ENCODE results near the gene WDR20. TPM values are rescaled to one million over a fixed set of nuclear protein-coding genes. Genes with fewer than 3 reads are reported as not detected.
A peak's percentile ranks its signal among the peaks of the same experiment; 100 is the strongest.

Gene WDR20
- total RNA-seq, 1 donor from 2014 or later = 26.2 TPM

GRCh38 chr14:102201353-102201738 is 61.6 kb downstream of the WDR20 start:
- no peak for TF ChIP-seq CTCF (IDR thresholded peaks at IDR 0.05)
- Histone ChIP-seq H3K27ac (no peak overlapping the region), H3K4me3 (no peak overlapping the region), H3K4me1 (peaks cover 6% of the 10 kb centered on the region), H3K27me3 (ENCODE audit: low read depth) (no peaks in the 10 kb centered on the region), H3K36me3 (peaks cover 79% of the 10 kb centered on the region), H3K9me3 (no peaks in the 10 kb centered on the region)
- intact Hi-C loops (cut with DNase I) = no loop called here
- DNase-seq (no peak), ATAC-seq (no peak)

GRCh38 chr14:102201776-102202175 is 62.1 kb downstream of the WDR20 start:
- Histone ChIP-seq H3K4me1 (peaks cover 6% of the 10 kb centered on the region), H3K36me3 (peaks cover 79% of the 10 kb centered on the region), H3K4me3 (no peak overlapping the region), H3K27ac (no peak overlapping the region), H3K9me3 (no peaks in the 10 kb centered on the region), H3K27me3 (ENCODE audit: low read depth) (no peaks in the 10 kb centered on the region)
- TF ChIP-seq CTCF (IDR thresholded peaks at IDR 0.05) = no peak
- intact Hi-C loops (cut with DNase I) = no loop called here
- ATAC-seq (peak in 1 of 2 donors; percentile 19), DNase-seq (no peak)

GRCh38 chr14:102202944-102203343 is 63.2 kb downstream of the WDR20 start:
- Histone ChIP-seq H3K9me3 (no peaks in the 10 kb centered on the region), H3K4me3 (no peak overlapping the region), H3K27me3 (ENCODE audit: low read depth) (no peaks in the 10 kb centered on the region), H3K36me3 (peaks cover 72% of the 10 kb centered on the region), H3K4me1 (peaks cover 6% of the 10 kb centered on the region), H3K27ac (no peak overlapping the region)
- DNase-seq (no peak), ATAC-seq (no peak)
- TF ChIP-seq CTCF (IDR thresholded peaks at IDR 0.05) = no peak
- intact Hi-C loops (cut with DNase I) = no loop called here

- ATAC-seq (no peak), DNase-seq (no peak)
- Histone ChIP-seq H3K4me1 (peaks cover 6% of the 10 kb centered on the region), H3K27me3 (ENCODE audit: low read depth) (no peaks in the 10 kb centered on the region), H3K9me3 (no peaks in the 10 kb centered on the region), H3K4me3 (no peak overlapping the region), H3K27ac (no peak overlapping the region), H3K36me3 (peaks cover 68% of the 10 kb centered on the region)
- TF ChIP-seq CTCF (IDR thresholded peaks at IDR 0.05) = no peak
- intact Hi-C loops (cut with DNase I) = no loop called here
Measured at GRCh38 chr14:102203382-102203781, 63.7 kb downstream of the WDR20 start.

- H3K36me3 ChIP-seq = peaks cover 65% of the 10 kb centered on the region
- H3K27me3 ChIP-seq (ENCODE audit: low read depth) = no peaks in the 10 kb centered on the region
- H3K9me3 ChIP-seq = no peaks in the 10 kb centered on the region
- no peak for DNase-seq
- H3K27ac ChIP-seq = no peak overlapping the region
- no peak for TF ChIP-seq CTCF (IDR thresholded peaks at IDR 0.05)
- ATAC-seq = no peak
- no peak overlapping the region for H3K4me3 ChIP-seq
- H3K4me1 ChIP-seq = peaks cover 6% of the 10 kb centered on the region
- intact Hi-C loops (cut with DNase I) = no loop called here
Measured at GRCh38 chr14:102205560-102205959, 65.9 kb downstream of the WDR20 start.

GRCh38 chr14:102206918-102207317 is 67.2 kb downstream of the WDR20 start:
- Histone ChIP-seq H3K27me3 (ENCODE audit: low read depth) (no peaks in the 10 kb centered on the region), H3K9me3 (no peaks in the 10 kb centered on the region), H3K4me3 (no peak overlapping the region), H3K4me1 (no peaks in the 10 kb centered on the region), H3K27ac (no peak overlapping the region), H3K36me3 (peaks cover 73% of the 10 kb centered on the region)
- no peak for TF ChIP-seq CTCF (IDR thresholded peaks at IDR 0.05)
- intact Hi-C loops (cut with DNase I) = no loop called here
- ATAC-seq (no peak), DNase-seq (no peak)
